Mammary epithelial cell (primary cell): ENCODE results near the gene PPARD.

Source experiments
- CTCF ChIP-seq, 2 donors: IDR thresholded peaks in 1 of 2; conservative IDR thresholded peaks in 1 of 2; 2 replicates each; pipeline ENCODE4 v1.5.1; 2011 to 2012; ENCODE audit warnings: inconsistent platforms in 2 of 2, low read length in 2 of 2, mild to moderate bottlenecking in 2 of 2, control low read depth in 1 of 2, low read depth in 1 of 2; ENCODE audit not compliant: insufficient read depth in 1 of 2; ENCODE audit errors: extremely low read depth in 1 of 2
- EZH2 ChIP-seq: IDR thresholded peaks from 2 replicates; pipeline ENCODE4 v1.6.1; 2012; ENCODE audit warnings: low read length, inconsistent platforms, borderline replicate concordance

GRCh38 chr6:35319346-35320030 is 22.9 kb upstream of the PPARD start:
- TF ChIP-seq CTCF (conservative IDR thresholded peaks at IDR 0.05 in 1 of 2, IDR thresholded peaks at IDR 0.05 in 1 of 2; ENCODE audit: extremely low read depth in 1 of 2, insufficient read depth in 1 of 2, low read depth in 1 of 2, low read length in 2 of 2) (no peak), EZH2 (no peak)
